Fibroblast of lung (primary cell): Measurements from ENCODE around the gene SP1. TPM values are rescaled to one million over a fixed set of nuclear protein-coding genes. Genes with fewer than 3 reads are reported as not detected.
"Not testable (repeated sequence)": the region's sequence is repeated elsewhere in the genome, so short reads cannot be mapped to it uniquely, and the experiment has no call there.

Experiments
- DNase-seq, 2 donors: peaks; one replicate each; pipeline versions ENCODE4 v3.0.0 to v3.0.0-alpha.2; 2010; ENCODE audit warnings: low read depth in 2 of 2
- H2AFZ ChIP-seq: 2 replicates; pipeline ENCODE4 v1.5.1; 2012; ENCODE audit warnings: low read length, control low read depth, inconsistent platforms
- H3K27ac ChIP-seq: 2 replicates; pipeline ENCODE4 v1.5.1; 2011; ENCODE audit warnings: low read length, control low read depth; ENCODE audit not compliant: insufficient read depth
- H3K27me3 ChIP-seq: 2 replicates; pipeline ENCODE4 v1.5.1; 2011; ENCODE audit warnings: mild to moderate bottlenecking, low read length; ENCODE audit not compliant: control insufficient read depth, insufficient read depth
- H3K36me3 ChIP-seq: 2 replicates; pipeline ENCODE4 v1.5.1; 2011; ENCODE audit warnings: low read length; ENCODE audit not compliant: control insufficient read depth, insufficient read depth
- H3K4me1 ChIP-seq: 2 replicates; pipeline ENCODE4 v1.5.1; 2011; ENCODE audit warnings: low read length; ENCODE audit not compliant: control insufficient read depth, insufficient read depth; ENCODE audit errors: extremely low read depth
- H3K4me2 ChIP-seq: 2 replicates; pipeline ENCODE4 v1.5.1; 2011; ENCODE audit warnings: low read length, control low read depth; ENCODE audit not compliant: insufficient read depth; ENCODE audit errors: extremely low read depth
- H3K4me3 ChIP-seq, 4 experiments: fragments of 200-600 bp in 1 of 4; sonication (generic) in 1 of 4; replicated peaks in 1 of 4; 2 replicates each; pipeline ENCODE4 v1.5.1; 2011 to 2016; ENCODE audit warnings: low read length in 4 of 4, low read depth in 3 of 4, mild to moderate bottlenecking in 3 of 4, control low read depth in 2 of 4, inconsistent platforms in 1 of 4, mixed read lengths in 1 of 4; ENCODE audit not compliant: insufficient read depth in 1 of 4; ENCODE audit errors: control extremely low read depth in 1 of 4
- H3K79me2 ChIP-seq: 2 replicates; pipeline ENCODE4 v1.5.1; 2012; ENCODE audit warnings: mild to moderate bottlenecking, low read length, inconsistent platforms; ENCODE audit not compliant: control insufficient read depth, insufficient read depth
- H3K9ac ChIP-seq: 2 replicates; pipeline ENCODE4 v1.5.1; 2011; ENCODE audit warnings: mild to moderate bottlenecking, low read length, control low read depth; ENCODE audit not compliant: insufficient read depth
- H3K9me3 ChIP-seq: 2 replicates; pipeline ENCODE4 v1.5.1; 2012; ENCODE audit warnings: low read depth, low read length; ENCODE audit not compliant: control insufficient read depth, insufficient read depth
- H4K20me1 ChIP-seq: 2 replicates; pipeline ENCODE4 v1.5.1; 2011; ENCODE audit warnings: low read length; ENCODE audit not compliant: control insufficient read depth, insufficient read depth; ENCODE audit errors: extremely low read depth
- CTCF ChIP-seq, 2 donors: IDR thresholded peaks in 1 of 2; conservative IDR thresholded peaks in 1 of 2; 1 replicate in 1 of 2; 2 replicates in 1 of 2; pipeline ENCODE4 v1.5.1; 2011 to 2012; ENCODE audit warnings: low read length in 2 of 2, control low read depth in 1 of 2, inconsistent platforms in 1 of 2, low read depth in 1 of 2, mild to moderate bottlenecking in 1 of 2
- EZH2 ChIP-seq: IDR thresholded peaks from 2 replicates; pipeline ENCODE4 v1.5.1; 2012; ENCODE audit warnings: low read length, control low read depth, mild to moderate bottlenecking; ENCODE audit errors: missing control alignments
- polyA plus RNA-seq, 2 donors: library from polyadenylated mRNA; depleted of rRNA in 1 of 2; stranded (reverse) in 1 of 2; unstranded in 1 of 2; fragments of >200 nt; gene quantifications; 2 replicates each; pipeline ENCODE4 v1.2.1, GENCODE V29; 2011 to 2012; ENCODE audit warnings: missing spikeins in 1 of 2
- total RNA-seq: library from RNA; depleted of rRNA; stranded (reverse); fragments of >200 nt; gene quantifications from 2 replicates; pipeline ENCODE4 v1.2.1, GENCODE V29; 2014

Gene SP1
- total and polyA plus RNA-seq, 2 donors (not counting 1 experiment from before 2014, with no cell fraction given), result 35.3 to 38.9 TPM

- Histone ChIP-seq H3K27ac (no peak overlapping the region), H3K4me1 (peaks cover 6% of the 10 kb centered on the region), H3K9me3 (no peaks in the 10 kb centered on the region), H2AFZ (no peak overlapping the region), H3K36me3 (no peaks in the 10 kb centered on the region), H3K27me3 (no peaks in the 10 kb centered on the region), H3K9ac (no peak overlapping the region), H4K20me1 (no peaks in the 10 kb centered on the region), H3K4me2 (no peak overlapping the region), H3K79me2 (peaks cover 17% of the 10 kb centered on the region), H3K4me3 (no peak overlapping the region)
- no peak for DNase-seq
- TF ChIP-seq CTCF (conservative IDR thresholded peaks at IDR 0.05 in 1 of 2, IDR thresholded peaks at IDR 0.05 in 1 of 2; ENCODE audit: low read depth in 1 of 2, low read length in 2 of 2) (no peak), EZH2 (no peak)
These were observed 64.0 kb downstream of the SP1 start for GRCh38 chr12:53443955-53444354.

GRCh38 chr12:53444593-53445325, 64.8 kb downstream of the SP1 start:
- not testable (repeated sequence) for DNase-seq, H3K27me3 ChIP-seq, H3K4me2 ChIP-seq, H3K4me3 ChIP-seq, H3K4me1 ChIP-seq, H4K20me1 ChIP-seq, H3K36me3 ChIP-seq, H2AFZ ChIP-seq, H3K27ac ChIP-seq, H3K9me3 ChIP-seq, H3K9ac ChIP-seq
- peaks cover 17% of the 10 kb centered on the region for H3K79me2 ChIP-seq

GRCh38 chr12:53450936-53451335, 71.0 kb downstream of the SP1 start:
- Histone ChIP-seq H3K9me3 (no peaks in the 10 kb centered on the region), H3K4me3 (no peak overlapping the region), H3K27me3 (no peaks in the 10 kb centered on the region), H3K79me2 (peaks cover 36% of the 10 kb centered on the region), H3K4me1 (peaks cover 2% of the 10 kb centered on the region), H3K4me2 (no peak overlapping the region), H3K36me3 (peaks cover 10% of the 10 kb centered on the region), H3K9ac (no peak overlapping the region), H3K27ac (no peak overlapping the region), H4K20me1 (peaks cover 17% of the 10 kb centered on the region), H2AFZ (no peak overlapping the region)
- DNase-seq, result no peak
- TF ChIP-seq CTCF (conservative IDR thresholded peaks at IDR 0.05 in 1 of 2, IDR thresholded peaks at IDR 0.05 in 1 of 2; ENCODE audit: low read depth in 1 of 2, low read length in 2 of 2) (no peak), EZH2 (no peak)
